Midbrain (tissue), 1 donor: Measurements from ENCODE around the gene RAB11FIP5.
"Not testable (repeated sequence)": the region's sequence is repeated elsewhere in the genome, so short reads cannot be mapped to it uniquely, and the experiment has no call there.

Source experiments
- DNase-seq: peaks from one replicate; lab custom pipeline; 2025; lab: John Stamatoyannopoulos, UW

The RAB11FIP5 gene

DNA sequence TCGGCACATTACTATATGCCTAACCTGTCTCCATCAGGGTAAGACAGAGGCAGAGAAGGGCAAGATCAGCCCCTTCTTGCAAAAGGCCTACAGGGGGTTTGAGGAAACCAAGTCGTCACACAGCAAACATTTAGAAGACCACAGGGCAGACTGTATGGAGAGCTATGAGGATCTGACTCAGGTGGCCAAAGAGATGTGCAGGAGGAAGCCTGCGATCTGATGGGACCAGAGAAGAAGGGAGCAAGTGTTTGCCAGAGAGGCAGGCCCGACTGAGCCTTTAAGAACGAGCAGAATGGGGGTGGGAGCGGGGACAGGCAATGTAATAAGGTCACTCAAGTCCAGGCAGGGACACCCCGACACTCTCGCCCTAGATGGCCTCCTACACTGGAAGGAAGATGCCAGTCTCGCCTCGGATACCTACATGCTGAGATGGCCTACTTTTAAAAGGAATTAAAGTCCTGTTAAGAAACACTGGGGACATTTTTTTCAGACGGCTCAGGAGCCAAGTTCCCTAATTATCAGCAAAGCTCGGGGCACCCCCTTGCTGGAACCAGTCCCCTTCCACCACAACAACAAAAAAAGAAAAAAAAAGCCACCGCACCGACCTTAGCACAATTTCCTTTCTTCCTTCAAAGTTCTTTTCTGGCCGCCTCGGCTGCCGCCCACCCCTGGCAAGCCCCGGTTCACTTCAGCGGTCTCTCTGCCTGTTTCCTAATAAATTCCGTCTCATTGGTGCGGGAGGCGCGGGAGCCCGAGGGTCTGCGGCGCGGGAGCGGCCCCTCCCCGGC is 42.7 kb downstream of the RAB11FIP5 start:
- peak; percentile 18 for DNase-seq

DNA sequence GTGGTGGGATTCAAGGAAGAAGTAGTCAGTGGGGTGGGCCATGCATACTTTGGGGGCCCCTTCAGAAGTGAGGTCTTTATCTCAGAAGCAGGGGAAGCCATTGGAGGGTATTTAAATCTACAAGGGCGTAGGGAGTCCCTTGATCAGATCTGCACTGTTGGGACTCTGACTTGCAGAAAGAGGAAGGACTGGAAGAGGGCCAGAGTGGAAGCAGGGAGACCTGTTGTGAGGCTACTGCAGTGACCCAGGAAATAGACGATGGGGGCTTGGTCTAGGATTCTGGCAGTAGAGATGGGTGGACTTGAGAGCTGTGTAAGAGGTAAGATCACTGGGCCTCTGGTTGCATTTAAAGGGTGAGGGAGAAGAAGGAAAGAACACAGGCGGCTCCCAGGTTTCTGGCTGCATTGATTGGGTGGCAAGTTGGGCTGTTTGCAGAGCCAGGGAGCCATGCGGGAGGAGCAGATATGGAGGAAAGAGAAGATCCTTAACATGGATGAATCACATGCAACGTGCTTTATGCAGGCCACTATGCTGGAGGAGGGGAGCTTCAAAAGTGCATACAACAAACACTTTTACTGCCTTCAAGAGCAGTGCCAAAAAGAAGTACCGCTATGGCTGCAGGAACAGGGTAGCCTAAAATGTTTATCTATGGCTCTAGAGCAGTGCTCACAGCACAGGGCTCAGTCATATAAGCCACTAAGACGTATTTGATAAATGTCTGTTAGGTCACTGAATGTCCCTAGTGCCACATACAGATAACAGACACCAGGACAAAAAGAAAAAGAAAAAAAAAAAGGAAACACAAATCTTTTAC is 43.5 kb downstream of the RAB11FIP5 start:
- no peak for DNase-seq

- DNase-seq, result no peak
These were observed 44.6 kb downstream of the RAB11FIP5 start for GRCh38 chr2:73068147-73068546.

- no peak for DNase-seq
These were observed 45.7 kb downstream of the RAB11FIP5 start for GRCh38 chr2:73067043-73067442.

- not testable (repeated sequence) for DNase-seq
These were observed 47.7 kb downstream of the RAB11FIP5 start for GRCh38 chr2:73065070-73065469.

DNA sequence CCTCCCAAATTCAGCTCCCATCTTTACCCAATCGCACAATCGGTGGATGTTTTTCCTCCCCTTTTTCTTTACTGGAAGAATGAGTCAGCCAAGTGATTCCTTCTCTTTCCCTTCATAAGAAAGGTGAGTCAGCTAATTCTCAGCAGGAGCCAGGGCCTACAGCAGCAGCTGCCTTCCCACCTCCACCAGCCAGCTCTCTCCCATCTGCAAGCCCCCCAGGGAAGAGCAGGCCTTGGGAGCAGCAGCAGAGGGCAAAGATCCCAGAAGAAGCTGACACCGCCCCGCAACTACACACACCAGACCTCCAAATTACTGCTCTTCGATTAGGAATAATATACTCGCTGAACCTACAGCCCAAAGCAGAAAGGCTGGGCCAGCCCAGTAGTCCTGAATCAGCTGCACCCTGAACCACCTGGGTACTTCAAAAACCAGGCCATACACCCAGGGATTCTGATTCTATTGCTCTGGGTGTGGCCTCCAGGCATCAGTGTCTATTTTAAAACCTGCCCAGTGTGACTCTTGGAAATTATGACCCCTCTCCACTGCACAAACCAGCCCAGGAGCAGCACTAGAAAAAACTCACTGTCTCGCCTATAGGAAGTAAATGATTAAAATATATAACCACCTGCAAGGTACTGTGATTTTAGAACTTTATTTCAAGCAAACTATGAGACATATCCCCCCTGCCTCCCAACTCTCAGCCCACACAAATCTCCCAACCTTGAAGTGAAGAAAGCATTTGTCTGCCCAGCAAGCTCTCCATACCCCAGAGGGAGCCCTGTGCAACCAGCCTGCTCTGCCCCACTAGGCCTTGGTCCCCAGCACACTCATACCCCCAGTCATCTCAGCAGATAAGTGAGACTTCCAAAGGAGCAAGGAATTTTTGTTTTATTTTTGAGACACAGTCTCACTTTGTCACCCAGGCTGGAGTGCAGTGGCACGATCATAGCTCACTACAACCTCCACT is 48.6 kb downstream of the RAB11FIP5 start:
- DNase-seq, result no peak

GRCh38 chr2:73063472-73063871 is 49.3 kb downstream of the RAB11FIP5 start:
- no peak for DNase-seq

- DNase-seq, result peak; percentile 82
These were observed 53.6 kb downstream of the RAB11FIP5 start for GRCh38 chr2:73059106-73059505.

DNA sequence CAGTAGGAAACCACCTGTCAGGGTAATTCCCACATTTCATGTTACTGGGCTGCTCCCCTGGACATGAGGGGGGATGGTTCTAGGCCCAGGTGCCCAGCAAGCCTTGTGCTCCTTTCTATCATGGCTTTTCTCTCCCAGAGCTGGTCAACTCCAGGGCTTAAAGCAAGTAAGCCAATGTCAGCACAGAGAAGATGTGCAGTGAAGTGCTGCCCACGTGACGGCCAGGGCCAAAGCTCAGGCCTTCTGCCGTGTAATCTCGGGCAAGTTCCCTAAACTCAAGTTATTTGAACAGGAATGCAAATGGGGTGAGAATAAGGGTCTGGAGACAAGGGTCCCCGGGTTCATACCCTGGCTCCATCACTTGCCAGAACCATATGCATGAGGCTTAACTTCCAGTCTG is 57.8 kb downstream of the RAB11FIP5 start:
- no peak for DNase-seq

DNA sequence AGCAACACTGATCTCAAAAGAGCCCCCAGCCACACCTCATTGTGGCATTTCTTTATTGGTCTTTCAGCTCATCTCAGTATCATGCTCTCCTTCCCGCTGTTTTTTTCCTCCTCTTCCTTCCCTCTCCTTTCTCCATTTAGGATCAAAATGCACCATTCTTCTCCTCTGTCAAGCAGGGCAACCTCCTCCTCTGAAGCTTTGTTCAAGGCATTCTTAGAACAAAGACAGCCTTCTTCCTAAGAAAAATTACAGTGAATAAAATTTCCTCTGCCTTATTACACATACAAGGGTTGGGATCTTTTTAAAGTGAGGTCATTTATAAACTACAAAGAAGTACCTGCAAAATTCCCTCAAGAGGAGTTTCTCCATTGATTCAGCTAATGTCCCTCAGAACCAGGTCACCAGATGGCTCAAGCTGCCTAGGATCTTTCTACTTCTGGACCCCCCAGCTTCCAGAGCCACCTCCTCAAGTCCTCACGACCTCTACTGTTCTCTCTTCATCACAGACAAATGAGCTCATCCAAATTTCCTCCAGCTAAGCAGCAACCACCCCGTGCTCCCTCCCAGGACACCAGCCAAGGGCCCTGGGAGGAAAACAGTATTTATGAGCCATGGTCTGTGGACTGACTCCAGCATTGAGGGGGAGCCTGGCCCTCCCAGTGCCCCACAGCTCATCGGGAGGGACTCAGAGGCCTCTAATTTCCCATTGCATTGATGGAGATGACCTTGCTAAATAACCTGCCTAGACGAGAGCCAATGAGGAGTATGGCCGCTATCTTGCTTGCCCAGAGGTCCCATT is 59.2 kb downstream of the RAB11FIP5 start:
- DNase-seq, result peak; percentile 60

DNA sequence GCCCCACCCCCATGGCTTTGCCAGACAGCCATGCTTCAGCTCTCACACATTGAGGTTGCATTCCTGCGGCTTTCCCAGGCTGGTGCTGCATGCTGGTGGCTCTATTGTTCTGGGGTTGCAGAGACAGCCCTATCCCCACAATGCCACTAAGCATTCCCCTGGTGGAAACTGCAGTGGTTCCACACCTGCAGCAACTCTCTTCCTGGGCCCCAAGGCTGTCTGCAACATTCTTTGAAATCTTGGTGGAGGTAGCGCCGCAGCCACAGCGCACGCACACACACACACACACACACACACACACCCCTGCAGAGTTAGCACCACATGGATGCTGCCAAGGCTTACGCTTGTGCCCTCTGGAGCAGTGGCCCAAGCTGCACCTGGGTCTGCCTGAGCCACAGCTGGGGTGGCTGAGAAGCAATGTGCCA is 62.6 kb downstream of the RAB11FIP5 start:
- DNase-seq, result no peak

DNA sequence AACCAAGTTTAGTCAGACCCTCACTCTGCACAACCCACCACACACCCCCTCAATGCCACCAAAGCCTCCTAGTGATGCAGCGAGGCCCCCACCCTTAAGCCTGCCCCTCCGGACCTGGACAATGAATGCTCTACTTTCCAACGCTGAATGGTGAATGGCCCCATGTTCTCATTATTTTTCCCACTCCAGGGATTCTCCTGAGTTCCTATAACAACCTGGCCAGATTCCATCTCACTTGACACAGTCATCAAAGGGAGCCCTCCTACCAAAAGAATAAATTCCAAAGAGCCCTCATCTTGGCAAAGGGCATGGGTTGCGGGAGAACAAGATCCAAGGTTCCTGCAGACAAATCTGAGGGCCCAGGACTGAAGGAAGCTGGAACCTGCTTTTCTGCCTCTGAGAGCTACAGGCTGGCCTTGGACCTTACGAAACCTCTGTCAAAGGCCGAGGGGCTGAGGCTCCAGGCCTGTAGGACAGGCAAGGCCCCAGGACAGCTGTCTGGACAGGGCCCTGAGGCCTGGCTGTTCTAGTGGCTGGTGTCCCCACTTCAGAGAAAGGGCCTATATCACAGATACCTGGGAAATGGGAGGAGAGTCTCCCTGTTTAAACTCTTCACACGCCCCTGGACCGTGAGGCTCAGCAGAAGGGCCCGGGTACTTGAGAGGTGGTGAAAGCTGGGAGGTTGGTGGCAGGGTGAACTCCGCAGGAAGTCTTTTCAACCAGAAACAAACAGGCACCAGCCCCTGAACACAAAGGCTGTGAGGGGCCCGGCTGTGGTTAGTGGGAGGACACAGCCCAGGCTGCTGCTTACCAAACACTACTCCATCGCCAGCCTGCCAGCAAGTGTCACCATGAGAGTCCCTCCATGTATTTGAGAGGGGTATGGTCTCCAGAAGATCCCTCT is 68.6 kb downstream of the RAB11FIP5 start:
- DNase-seq, result peak; percentile 59

DNA sequence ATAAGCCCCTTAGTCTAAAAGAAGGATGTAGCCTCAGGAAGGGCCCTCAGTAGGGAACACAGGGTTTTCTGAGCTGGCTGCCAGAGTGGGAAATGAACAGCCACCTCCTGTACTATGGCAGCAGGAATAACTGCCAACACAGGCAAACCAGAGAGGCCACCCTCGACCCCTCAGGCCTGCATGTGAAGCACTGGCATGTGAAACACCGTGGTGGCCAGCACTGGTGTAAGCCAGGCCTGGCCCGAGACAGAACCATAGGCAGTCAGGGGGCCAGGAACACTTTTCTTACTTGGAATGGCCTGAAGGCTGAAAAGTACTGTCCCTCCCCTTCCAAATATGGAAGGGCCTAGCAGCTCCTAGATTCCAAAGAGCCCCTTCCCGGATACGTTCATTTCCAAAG is 69.5 kb downstream of the RAB11FIP5 start:
- DNase-seq, result peak; percentile 27

- DNase-seq, result no peak
These were observed 74.7 kb downstream of the RAB11FIP5 start for GRCh38 chr2:73037947-73038585.

DNA sequence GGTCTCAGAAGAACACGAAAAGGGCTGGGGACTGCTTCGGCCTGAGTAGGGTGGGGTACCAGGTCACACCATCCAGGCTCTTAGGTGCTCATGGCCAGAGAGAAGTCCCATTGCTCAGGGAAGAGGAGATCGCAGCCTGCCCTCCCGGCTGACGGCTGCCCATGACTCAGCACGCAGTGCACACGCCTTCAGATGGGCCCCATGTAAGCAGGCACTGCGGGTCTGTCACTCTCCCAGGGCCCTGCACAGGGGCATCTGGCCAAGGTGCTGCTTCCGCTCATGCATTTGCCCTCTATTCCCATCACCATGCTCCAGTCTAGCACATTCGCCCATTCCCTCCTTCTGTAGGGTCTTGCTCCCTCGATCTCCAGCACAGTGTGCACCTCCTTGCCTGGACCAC is 76.0 kb downstream of the RAB11FIP5 start:
- DNase-seq, result no peak

- peak; percentile 58 for DNase-seq
These were observed 76.6 kb downstream of the RAB11FIP5 start for GRCh38 chr2:73035899-73036711.

DNA sequence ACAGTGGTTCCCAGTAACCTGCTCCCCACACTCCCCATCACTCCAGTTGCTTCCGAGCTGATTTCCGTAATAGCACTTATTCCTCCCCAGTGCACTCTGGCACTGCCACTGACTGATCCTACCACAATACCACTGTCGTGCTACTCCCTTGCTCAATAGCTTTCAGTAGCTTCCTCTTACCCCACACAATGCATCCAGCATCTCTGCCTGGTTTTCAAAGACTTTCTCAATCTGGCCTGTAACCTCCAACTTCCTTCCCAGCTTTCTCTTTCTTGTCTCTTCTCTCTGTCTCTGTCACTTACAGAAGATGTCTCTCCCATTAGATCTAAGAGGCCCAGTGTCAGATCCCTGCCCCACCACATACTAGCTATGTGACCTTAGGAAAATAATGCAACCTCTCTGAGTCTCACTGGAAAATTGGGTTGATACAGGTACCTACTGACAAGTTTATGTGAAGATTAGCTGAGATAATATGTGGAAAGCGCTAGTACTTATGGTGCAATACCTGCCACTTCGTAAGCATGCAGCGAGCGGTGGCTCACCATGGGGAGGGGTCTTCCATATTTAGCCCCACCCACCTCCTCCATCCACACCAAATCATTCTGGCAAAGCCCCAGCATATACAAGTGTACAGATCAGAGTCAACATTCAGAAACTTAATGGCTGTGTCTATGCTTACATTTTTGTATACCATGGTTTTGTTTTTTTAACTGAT is 77.9 kb downstream of the RAB11FIP5 start:
- DNase-seq, result no peak

- no peak for DNase-seq
These were observed 78.9 kb downstream of the RAB11FIP5 start for GRCh38 chr2:73033766-73034381.
